ENCODE results near the gene MARCHF2. TPM values are rescaled to one million over a fixed set of nuclear protein-coding genes. Genes with fewer than 3 reads are reported as not detected.

MARCHF2 gene
- total and polyA plus RNA-seq, 2 donors (not counting 3 experiments of a cell fraction or from before 2014, with no cell fraction given): 43.5 to 91.9 TPM

GRCh38 chr19:8421484-8422461 is 8.7 kb downstream of the MARCHF2 start:
- FAIRE-seq (no peak), DNase-seq (ENCODE audit: low read depth, low spot score) (no peak)
- POLR2A ChIA-PET: interaction anchor here (0.6 kb wide), 1 partner anchor 13 kb away, joined by 3 read pairs; no protein-coding TSS in a partner anchor
- H4K20me1 ChIP-seq (replicated peaks; ENCODE audit: control insufficient read depth, extremely low read depth, insufficient read depth, low read length): no peaks in the 10 kb centered on the region
- H3K9me3 ChIP-seq (replicated peaks; ENCODE audit: control insufficient read depth, insufficient read depth, low read length): no peaks in the 10 kb centered on the region
- H3K4me2 ChIP-seq (ENCODE audit: insufficient read depth, low read length): no peak overlapping the region
- peaks cover 0 to 14% of the 10 kb centered on the region in 2 experiments for H3K36me3 ChIP-seq (ENCODE audit: control insufficient read depth in 2 of 2, extremely low read depth in 1 of 2, insufficient read depth in 2 of 2, low read length in 2 of 2)
- peaks cover 13% of the 10 kb centered on the region for H3K4me1 ChIP-seq (ENCODE audit: control insufficient read depth, extremely low read depth, insufficient read depth, low read length)
- no peaks in the 10 kb centered on the region for H3K27me3 ChIP-seq (ENCODE audit: control insufficient read depth in 2 of 2, insufficient read depth in 2 of 2, low read length in 2 of 2)
- BruUV-seq (replicated peaks): no TSS peak
- H2AFZ ChIP-seq (ENCODE audit: low read depth, low read length): no peak overlapping the region
- no peak overlapping the region for H3K9ac ChIP-seq (replicated peaks; ENCODE audit: extremely low read depth, insufficient read depth, low read length)
- dilution Hi-C loops (cut with MboI; ENCODE audit: extremely low pct_ligation_motif_present, low sequenced_read_pairs): no loop called here
- no peaks in the 10 kb centered on the region for H3K79me2 ChIP-seq (ENCODE audit: control insufficient read depth, insufficient read depth, low read length)
- intact Hi-C loops (cut with micrococcal nuclease): no loop called here
- no peaks in the 10 kb centered on the region for H3K9me1 ChIP-seq (replicated peaks; ENCODE audit: control insufficient read depth, extremely low read depth, insufficient read depth, low read length)
- H3K27ac ChIP-seq (ENCODE audit: insufficient read depth, low read depth, low read length): no peak overlapping the region
- no peak for TF ChIP-seq GATA2 (IDR thresholded peaks at IDR 0.05; ENCODE audit: insufficient read depth, insufficient read length, low read depth, low read length)
- TF ChIP-seq JUN (IDR thresholded peaks at IDR 0.05; ENCODE audit: borderline replicate concordance, insufficient read depth, insufficient read length, low read depth): no peak
- TF ChIP-seq MAX (IDR thresholded peaks at IDR 0.05; ENCODE audit: insufficient read depth, insufficient read length): no peak
- no peak for TF ChIP-seq EZH2 (IDR thresholded peaks at IDR 0.05; ENCODE audit: borderline replicate concordance, low read depth, low read length, severe bottlenecking)
- TF ChIP-seq MYC (IDR thresholded peaks at IDR 0.05; ENCODE audit: low read depth, low read length): no peak
- no peak for TF ChIP-seq POLR2AphosphoS5 (IDR thresholded peaks at IDR 0.05; ENCODE audit: insufficient read depth, low read depth, low read length)
- TF ChIP-seq FOS (IDR thresholded peaks at IDR 0.05; ENCODE audit: borderline replicate concordance, insufficient read depth, low read length): no peak
- no peak for TF ChIP-seq CTCF (IDR thresholded peaks at IDR 0.05; ENCODE audit: extremely low read depth in 1 of 2, insufficient read depth in 1 of 2, low read depth in 1 of 2, low read length in 2 of 2)
- no peak for TF ChIP-seq POLR2A (IDR thresholded peaks at IDR 0.05; ENCODE audit: low read depth, low read length)
- CTCF ChIA-PET: interaction anchor here (0.7 to 2.9 kb wide), 2 partner anchors 9 to 84 kb away, joined by 3 to 48 read pairs; partner anchors contain the start of gene MARCHF2
- H3K4me3 ChIP-seq (replicated peaks in 1 of 3; ENCODE audit: insufficient read depth in 1 of 3, low read depth in 1 of 3, low read length in 3 of 3): no peak overlapping the region
